T1000 (cell line): ENCODE results near the gene SETD2.
"Not testable (repeated sequence)": the region's sequence is repeated elsewhere in the genome, so short reads cannot be mapped to it uniquely, and the experiment has no call there.

Source experiments
- DNase-seq: peaks from one replicate; lab custom pipeline; 2025; ENCODE audit warnings: mixed read lengths; lab: John Stamatoyannopoulos, UW

Gene SETD2

DNA sequence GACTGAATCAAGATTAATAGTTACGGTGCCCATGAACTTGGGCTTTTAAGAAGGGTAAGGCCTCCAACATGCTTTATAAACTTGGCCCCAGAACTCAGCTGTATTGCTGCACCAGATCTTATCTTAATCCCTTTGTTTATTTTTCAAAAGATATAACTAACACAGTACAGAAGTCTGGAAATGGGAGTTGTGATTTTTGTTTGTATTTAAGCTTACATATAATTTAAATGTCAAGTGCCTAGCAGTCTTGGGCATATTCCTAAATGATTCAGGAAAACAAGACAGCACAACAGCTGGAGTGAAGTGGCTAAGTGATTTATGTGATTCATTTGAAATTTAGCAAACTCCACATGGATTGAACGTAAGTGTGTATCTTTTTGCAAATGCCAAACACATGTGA, 128.3 kb downstream of the SETD2 start:
- DNase-seq, result no peak

DNA sequence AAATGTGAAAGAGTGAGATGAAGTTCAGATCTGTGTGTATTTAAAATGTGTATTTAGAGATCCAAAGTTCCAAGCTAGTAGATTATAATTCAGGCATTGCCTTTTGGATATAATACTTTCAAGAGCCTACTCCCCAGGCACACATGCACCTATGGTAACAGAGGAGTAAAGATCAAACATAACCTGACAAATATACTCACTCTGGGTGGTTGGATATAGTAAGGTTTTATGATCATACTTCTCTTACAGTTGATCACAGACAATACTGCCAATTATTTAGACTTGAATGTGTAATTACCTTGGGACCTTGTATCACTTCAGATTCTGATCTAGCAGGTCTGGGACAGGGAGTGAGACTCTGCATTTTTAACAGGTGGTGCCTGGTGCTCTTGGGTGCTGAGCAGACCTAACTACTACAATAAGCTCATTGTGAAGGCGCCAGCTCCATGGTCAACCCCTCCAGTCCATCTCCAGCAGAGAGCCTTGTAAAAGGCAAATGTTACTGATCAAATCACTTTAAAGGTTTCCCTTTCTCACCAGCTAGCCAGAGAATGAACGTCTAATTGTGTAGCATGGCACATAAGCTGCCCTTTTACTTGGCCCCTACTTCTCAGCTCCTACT, 128.9 kb downstream of the SETD2 start:
- DNase-seq, result no peak

DNA sequence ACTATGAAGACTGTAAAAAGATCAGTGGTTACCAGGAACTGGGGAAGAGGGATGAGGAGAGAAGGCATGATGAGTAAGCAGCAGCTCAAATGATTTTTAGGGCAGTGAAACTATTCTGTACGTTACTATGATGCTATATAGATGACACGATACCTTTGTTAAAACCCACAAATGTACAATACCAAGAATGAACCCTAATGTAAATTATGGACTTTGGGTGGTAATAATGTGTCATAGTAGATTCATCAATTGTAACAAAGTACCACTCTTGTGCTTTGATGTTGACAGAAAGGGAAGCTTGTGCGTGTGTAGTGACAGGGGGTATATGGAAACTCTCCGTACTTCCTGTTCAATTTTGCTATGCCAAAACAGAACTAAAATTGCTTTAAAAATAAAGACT, 132.9 kb downstream of the SETD2 start:
- not testable (repeated sequence) for DNase-seq

GRCh38 chr3:47028667-47029066, 135.2 kb downstream of the SETD2 start:
- DNase-seq, result no peak

- no peak for DNase-seq
These were observed 135.8 kb downstream of the SETD2 start for GRCh38 chr3:47028146-47028545.

DNA sequence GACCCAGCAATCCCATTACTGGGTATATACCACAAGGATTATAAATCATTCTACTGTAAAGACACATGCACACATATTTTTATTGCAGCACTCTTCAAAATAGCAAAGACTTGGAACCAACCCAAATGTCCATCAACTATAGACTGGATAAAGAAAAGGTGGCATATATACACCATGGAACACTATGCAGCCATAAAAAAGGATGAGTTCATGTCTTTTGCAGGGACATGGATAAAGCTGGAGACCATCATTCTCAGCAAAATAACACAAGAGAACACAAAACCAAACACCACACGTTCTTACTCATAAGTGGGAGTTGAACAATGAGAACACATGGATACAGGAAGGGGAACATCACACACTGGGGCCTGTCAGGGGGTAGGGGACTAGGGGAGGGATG, 137.5 kb downstream of the SETD2 start:
- not testable (repeated sequence) for DNase-seq

DNA sequence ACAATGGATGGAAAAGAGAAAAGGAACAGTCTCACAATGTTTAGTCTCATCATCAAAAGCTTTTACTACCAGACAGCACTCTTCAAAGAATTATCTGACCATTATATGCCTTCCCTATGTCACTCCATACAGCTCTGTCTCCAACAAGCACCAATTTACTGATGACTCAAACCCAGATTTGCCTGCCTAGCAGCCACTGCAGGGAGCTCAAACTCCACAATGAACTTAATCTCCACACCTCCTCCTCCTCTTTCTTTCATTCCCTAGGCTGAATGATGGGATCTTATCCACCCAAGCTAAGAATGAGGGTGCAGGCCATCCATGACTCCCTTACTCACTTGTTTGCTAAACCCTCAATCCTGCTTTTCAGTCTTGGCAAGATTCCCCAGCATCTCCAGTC, 139.0 kb downstream of the SETD2 start:
- DNase-seq, result no peak

DNA sequence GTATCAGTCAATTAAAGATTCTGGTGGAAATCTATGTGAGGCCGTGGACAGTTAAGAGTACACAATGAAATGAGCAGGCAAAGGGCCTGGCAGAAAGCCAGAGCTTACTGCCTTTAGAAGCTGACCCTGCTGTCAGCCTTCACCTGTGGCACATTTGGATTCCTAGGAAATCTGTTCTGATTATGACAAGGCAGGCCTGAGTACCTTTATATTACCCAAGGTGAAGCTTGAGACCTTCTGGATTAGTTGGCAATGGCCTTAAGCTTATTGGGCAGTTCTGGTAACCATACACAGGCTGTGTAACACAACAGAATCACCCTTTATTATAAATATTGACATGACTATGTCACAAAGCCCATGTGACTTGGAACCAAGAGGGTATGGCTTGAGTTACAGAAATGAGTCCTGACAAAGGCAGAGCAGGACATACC, 141.3 kb downstream of the SETD2 start:
- DNase-seq, result no peak

DNA sequence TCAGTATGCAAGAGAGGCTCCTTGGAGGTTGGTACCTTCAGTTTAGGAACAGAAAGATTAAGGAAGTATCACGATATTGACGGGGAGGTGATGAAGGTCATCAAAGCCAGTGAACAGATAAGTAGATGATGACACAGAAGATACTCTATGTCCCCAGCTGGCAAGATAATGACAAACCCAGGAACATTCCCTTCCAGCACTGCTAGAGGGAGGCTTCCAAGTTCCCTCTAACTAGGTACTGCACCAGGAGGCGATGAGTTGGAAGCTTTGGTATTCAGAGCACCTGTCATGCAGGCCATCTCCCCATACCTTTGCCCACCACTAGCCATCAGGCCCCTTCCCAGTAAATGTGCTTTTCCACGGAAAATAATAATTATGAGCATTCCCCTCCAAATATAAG, 143.6 kb downstream of the SETD2 start:
- no peak for DNase-seq

DNA sequence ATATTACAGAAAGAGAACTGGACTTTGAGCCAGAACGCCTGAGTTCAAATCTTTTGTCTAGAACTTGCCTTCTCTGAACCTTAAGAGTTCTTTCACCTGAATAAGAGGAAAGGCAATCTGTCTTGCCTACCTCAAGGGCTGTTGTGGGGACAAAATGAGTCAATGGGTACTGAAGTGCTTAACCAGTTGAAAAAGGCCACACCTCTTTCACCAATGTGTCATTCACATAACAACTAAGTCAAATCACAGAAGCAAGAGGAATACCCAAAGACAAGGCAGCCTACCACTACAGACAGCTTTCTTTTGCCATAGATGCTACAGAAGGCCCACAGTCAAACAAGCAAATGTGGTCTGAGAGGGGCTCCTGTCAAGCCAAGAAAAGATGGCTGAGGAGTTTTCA, 144.7 kb downstream of the SETD2 start:
- no peak for DNase-seq

DNA sequence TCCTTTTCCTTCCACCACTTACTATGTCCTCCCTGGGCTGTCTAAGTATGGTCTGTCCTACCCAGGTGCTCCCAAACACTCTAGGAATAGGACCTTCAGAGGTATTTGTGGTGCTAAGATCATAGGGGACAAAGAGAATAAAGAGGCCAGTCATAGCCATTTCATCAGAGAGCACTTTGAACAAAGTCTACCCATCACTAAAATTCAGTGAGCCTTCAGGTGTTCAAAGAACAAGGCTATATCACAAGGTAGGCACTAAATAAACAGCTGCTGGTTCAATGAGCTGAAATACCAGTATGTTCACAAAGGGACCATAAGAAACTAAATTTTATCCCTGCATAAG, 145.7 kb downstream of the SETD2 start:
- no peak for DNase-seq

DNA sequence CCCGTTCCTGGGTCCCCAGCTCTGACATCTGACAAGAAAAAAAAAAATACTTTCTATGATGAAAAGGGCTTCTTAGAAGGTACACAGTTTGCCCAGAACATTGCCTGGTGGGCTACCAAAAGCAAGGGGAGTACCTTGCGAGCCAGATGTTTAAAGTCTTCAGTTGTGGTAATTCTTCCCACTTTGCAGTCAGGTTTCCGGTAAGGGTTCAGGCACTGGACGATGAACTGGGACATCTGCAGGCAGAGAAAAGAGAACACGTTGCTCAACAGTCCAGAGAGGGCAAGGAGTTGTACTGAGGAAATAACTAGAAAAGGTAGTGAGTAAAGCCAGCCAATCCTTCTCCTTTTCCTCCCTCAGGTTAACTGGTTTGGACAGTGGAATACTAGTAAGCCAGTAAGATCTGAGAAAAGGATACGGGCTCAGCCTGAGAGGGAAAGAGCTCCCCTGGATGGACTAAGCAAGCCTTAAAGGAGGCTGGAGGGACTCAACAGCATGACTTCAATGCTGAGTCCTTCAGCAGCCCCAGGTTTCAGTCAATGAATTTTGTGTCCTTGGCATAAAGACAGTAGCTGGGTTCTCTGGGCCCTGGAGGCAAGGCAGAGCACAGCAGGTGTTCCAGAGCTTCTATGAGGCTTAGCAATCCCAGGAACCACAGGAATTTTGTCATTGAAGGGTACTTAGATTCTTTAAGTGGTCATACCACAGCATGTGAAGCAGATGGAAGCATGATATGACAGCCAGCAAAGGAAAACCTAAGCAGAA, 146.2 kb downstream of the SETD2 start:
- no peak for DNase-seq

DNA sequence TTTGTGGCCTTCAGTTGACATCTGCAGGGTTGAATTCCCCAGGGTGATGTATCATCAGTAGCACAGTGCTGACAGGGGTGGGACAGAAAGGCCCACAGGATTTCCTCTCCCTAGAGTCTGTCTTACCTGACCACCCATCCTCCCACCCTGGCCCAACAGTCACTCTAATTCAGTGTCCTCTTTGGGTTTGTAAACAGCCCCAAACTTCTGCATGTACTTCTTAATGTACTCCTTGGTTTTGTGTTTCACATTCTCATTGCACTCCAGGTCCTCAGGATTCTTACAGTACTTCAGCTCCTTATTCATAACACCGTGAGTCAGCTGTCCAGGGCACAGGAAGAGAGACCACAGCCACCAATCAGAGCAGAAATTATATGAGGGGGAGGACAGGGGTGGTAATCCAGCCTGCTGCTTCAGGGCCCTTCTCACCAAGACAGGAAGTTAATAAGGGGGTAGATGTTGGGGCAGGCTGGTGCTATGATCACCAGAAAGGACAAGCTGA, 146.9 kb downstream of the SETD2 start:
- DNase-seq, result peak; percentile 63

GRCh38 chr3:47016086-47016933, 147.6 kb downstream of the SETD2 start:
- DNase-seq, result no peak

DNA sequence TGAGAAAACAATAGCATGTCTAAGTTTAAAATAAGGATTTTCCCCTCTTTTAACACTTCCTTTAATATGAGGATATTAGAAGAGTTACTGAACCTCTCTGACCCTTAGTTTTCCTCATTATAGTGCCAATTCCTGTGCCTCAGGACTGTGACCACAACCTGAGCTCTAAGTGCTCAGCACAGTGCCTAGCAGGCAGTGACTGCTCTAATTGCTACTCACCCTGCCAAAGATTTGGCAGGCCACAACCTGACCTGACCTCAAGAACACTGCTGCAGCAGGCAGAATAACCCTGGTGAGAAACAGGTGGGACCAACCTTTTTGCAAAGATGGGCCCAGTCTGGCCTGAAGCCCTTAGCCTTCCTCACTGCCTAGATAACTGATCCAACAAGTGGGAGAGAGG, 148.8 kb downstream of the SETD2 start:
- DNase-seq, result no peak

GRCh38 chr3:47014036-47014435, 149.9 kb downstream of the SETD2 start:
- DNase-seq, result no peak

DNA sequence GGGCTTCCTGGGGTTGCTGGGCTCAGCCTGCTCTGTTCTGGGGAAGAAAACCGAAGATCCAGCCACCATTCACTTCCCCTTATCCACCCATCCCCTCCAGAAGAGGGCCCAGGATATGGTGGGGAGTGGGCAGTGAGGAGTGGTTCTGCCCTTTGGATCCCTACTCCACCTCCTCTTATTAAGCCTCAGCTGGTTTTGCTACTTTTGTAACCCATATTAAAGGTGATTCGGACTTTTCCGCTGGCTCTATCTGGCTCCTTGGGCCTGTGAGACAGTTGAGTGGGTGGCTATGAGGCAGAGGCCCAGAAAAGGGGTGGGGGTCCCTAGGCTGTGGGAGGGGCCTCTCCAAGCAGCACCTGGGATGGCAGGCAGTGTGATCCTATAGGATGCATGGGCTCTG, 150.7 kb downstream of the SETD2 start:
- DNase-seq, result no peak

GRCh38 chr3:47012342-47013230, 151.3 kb downstream of the SETD2 start:
- DNase-seq, result no peak

DNA sequence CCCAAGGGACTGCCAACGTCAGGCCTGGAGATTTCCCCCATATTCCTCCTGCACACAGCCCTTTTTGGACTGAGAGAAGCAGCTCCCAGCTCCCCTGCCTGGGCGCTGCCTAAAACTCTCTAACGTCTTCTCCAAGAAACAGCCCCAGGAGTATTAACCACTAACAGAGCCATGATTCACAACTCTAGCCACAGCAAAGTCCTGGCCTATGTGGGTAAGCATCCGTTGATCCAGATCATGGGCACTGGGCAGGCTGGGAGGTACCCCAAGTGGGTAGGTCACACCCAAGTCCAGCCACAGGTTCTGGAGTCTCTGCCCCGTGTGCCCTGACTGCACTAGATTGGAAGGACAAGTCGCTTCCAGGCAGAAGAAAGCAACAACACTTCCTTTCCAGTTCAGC, 152.5 kb downstream of the SETD2 start:
- DNase-seq, result no peak

GRCh38 chr3:47010910-47011309, 153.0 kb downstream of the SETD2 start:
- no peak for DNase-seq

GRCh38 chr3:47010111-47010712, 153.7 kb downstream of the SETD2 start:
- DNase-seq, result no peak
